Lower leg skin (tissue), 4 donors: ENCODE measurements around the gene XYLB. TPM values are rescaled to one million over a fixed set of nuclear protein-coding genes. Genes with fewer than 3 reads are reported as not detected.

Experiments
- DNase-seq, 2 donors: peaks; one replicate each; pipeline ENCODE4 v3.0.0-alpha.2; 2019; ENCODE audit warnings: low spot score in 2 of 2
- H3K4me3 ChIP-seq: fragments of 200-600 bp; sonication (generic); 2 replicates; pipeline ENCODE4 v1.5.1; 2017; ENCODE audit warnings: mild to moderate bottlenecking, low read depth; ENCODE audit not compliant: poor library complexity, severe bottlenecking
- CTCF ChIP-seq, 3 donors: fragments of 450-650 bp; IDR thresholded peaks; one replicate each; pipeline ENCODE4 v1.5.1; 2016; ENCODE audit warnings: antibody characterized with exemption in 3 of 3, mild to moderate bottlenecking in 3 of 3, moderate library complexity in 2 of 3
- POLR2A ChIP-seq, 2 donors: fragments of 450-650 bp; IDR thresholded peaks; one replicate each; pipeline ENCODE4 v1.6.1; 2016 to 2017; ENCODE audit warnings: antibody characterized with exemption in 2 of 2, mild to moderate bottlenecking in 1 of 2, moderate library complexity in 1 of 2
- WGBS, 2 donors: methylation state at CpG; one replicate each; pipeline ENCODE4 v1.1.5; 2018; 5-methylcytosine and 5-hydroxymethylcytosine counted together
- intact Hi-C: fragments of 100-400 bp; cut with DNase I; formaldehyde crosslinking; loops from one replicate; pipeline ENCODE4 v1.15.0; 2023; ENCODE audit warnings: low total_unique reads
- total RNA-seq, 4 donors: library from RNA; depleted of rRNA; stranded (reverse); fragments of >200 nt; gene quantifications; one replicate each; pipeline ENCODE4 v1.1.0, GENCODE V29; 2016

Gene XYLB
- total RNA-seq, 4 donors from 2014 or later = 1.1 to 2.6 (median 2.1) TPM

- WGBS, 2 donors = 72 to 75% methylated on average over 8 of the region's 8 CpGs
- peak in 1 of 2 donors; percentile 54 for DNase-seq
- H3K4me3 ChIP-seq = no peak overlapping the region
- intact Hi-C loops = no loop called here
- TF ChIP-seq CTCF (IDR thresholded peaks at IDR 0.05) = no peak
- no peak for TF ChIP-seq POLR2A (IDR thresholded peaks at IDR 0.05)
These were observed 36.7 kb downstream of the XYLB start for GRCh38 chr3:38383156-38383875.

DNA sequence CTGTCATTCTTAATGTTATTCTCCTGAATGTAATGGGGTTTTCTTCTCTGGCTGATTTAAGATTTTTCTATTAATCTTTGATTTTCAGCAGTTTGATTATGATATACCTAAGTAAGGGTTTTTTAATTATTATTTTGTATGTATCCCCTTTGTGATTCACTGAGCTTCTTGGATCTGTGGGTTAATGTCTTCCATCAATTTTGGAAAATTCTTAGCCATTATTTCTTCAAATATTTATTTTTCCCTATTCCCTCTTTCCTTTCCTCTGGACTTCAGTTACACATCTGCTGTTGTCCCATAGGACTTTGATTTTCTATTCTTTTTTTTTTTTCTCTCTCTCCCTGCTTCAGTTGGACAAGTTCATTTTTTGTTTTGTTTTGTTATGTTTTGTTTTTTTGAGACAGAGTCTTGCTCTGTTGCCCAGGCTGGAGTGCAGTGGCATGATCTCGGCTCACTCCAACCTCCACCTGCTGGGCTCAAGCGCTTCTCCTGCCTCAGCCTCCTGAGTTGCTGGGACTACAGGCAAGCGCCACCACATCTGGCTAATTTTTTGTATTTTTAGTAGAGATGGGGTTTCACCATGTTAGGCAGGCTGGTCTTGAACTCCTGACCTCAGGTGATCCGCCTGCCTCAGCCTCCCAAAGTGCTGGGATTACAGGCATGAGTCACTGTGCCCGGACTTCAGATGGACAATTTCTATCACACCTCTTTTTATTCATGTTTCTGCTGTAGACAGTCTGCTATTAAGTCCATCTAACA lies 40.6 kb downstream of the XYLB start:
- WGBS, 2 donors = 97% methylated on average over 5 of the region's 5 CpGs
- TF ChIP-seq CTCF (IDR thresholded peaks at IDR 0.05) = no peak
- TF ChIP-seq POLR2A (IDR thresholded peaks at IDR 0.05) = no peak
- no peak overlapping the region for H3K4me3 ChIP-seq
- DNase-seq = peak in 1 of 2 donors; percentile 3
- intact Hi-C loops = no loop called here

GRCh38 chr3:38387862-38388261 lies 41.3 kb downstream of the XYLB start:
- no peak for DNase-seq
- H3K4me3 ChIP-seq = no peak overlapping the region
- no peak for TF ChIP-seq POLR2A (IDR thresholded peaks at IDR 0.05)
- TF ChIP-seq CTCF (IDR thresholded peaks at IDR 0.05) = no peak
- intact Hi-C loops = no loop called here
- 90 to 95% methylated on average over 5 of the region's 5 CpGs for WGBS, 2 donors

DNA sequence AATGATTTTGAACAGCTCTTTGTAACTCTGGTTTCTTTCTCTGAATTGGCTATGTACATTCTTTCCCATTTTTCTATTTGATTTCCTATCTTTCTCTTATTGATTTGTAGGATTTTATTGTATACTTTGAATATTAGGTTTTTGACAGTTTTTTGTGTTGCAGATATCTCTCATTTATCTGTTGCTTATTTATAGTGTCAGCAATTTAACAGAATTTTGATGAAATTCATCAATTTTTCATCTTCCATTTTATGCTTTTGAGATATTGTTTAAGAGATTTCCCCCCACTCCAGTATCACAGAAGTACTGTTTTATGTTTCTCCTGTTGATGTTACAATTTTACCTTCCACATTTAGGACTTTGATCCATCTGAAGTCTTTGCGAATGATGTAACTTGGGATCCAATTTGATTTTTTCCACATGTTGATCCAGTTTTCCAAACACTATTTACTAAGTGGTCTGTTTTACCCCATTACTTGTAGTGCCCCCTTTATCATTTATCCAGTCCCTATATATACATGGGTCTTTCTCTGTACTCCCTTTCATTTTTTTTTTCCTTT lies 46.1 kb downstream of the XYLB start:
- DNase-seq = no peak
- WGBS, 2 donors = 96 to 97% methylated on average over 1 of the region's 1 CpG
- H3K4me3 ChIP-seq = no peak overlapping the region
- TF ChIP-seq POLR2A (IDR thresholded peaks at IDR 0.05) = no peak
- no peak for TF ChIP-seq CTCF (IDR thresholded peaks at IDR 0.05)
- intact Hi-C loops = no loop called here

- intact Hi-C loops = no loop called here
- no peak for DNase-seq
- H3K4me3 ChIP-seq = no peak overlapping the region
- no peak for TF ChIP-seq POLR2A (IDR thresholded peaks at IDR 0.05)
- TF ChIP-seq CTCF (IDR thresholded peaks at IDR 0.05) = no peak
- WGBS, 2 donors = 97 to 100% methylated on average over 2 of the region's 2 CpGs
These were observed 49.7 kb downstream of the XYLB start for GRCh38 chr3:38396239-38396638.
